Neural progenitor cell (in vitro differentiated cells): ENCODE data around the gene AFF3. TPM values are rescaled to one million over a fixed set of nuclear protein-coding genes. Genes with fewer than 3 reads are reported as not detected.

Experiments used
- DNase-seq: peaks from one replicate; pipeline ENCODE4 v3.0.0-alpha.2; 2016; ENCODE audit warnings: low spot score
- H2AFZ ChIP-seq: fragments of 200-600 bp; sonication (generic); replicated peaks from 2 replicates; pipeline ENCODE4 v1.6.1; 2016; ENCODE audit warnings: antibody characterized with exemption
- H3F3A ChIP-seq: fragments of 200-600 bp; sonication (generic); 2 replicates; pipeline ENCODE4 v1.6.1; 2016; ENCODE audit warnings: antibody characterized with exemption, low read depth
- H3K27ac ChIP-seq: fragments of 200-600 bp; sonication (generic); 2 replicates; pipeline ENCODE4 v1.5.1; 2016; ENCODE audit warnings: mild to moderate bottlenecking
- H3K27me3 ChIP-seq: fragments of 200-600 bp; sonication (generic); 2 replicates; pipeline ENCODE4 v1.6.1; 2016; ENCODE audit warnings: mild to moderate bottlenecking, moderate library complexity
- H3K36me3 ChIP-seq: fragments of 200-600 bp; sonication (generic); 2 replicates; pipeline ENCODE4 v1.5.1; 2016
- H3K4me1 ChIP-seq: fragments of 200-600 bp; sonication (generic); 2 replicates; pipeline ENCODE4 v1.6.1; 2016; ENCODE audit warnings: mixed run types
- H3K4me2 ChIP-seq: fragments of 200-600 bp; sonication (generic); 2 replicates; pipeline ENCODE4 v1.6.1; 2016
- H3K4me3 ChIP-seq: fragments of 200-600 bp; sonication (generic); 2 replicates; pipeline ENCODE4 v1.5.1; 2016
- H3K79me2 ChIP-seq: fragments of 200-600 bp; sonication (generic); 2 replicates; pipeline ENCODE4 v1.6.1; 2016; ENCODE audit warnings: low read depth
- H3K9ac ChIP-seq: fragments of 200-600 bp; sonication (generic); 2 replicates; pipeline ENCODE4 v1.6.1; 2016
- H3K9me3 ChIP-seq: fragments of 200-600 bp; sonication (generic); 2 replicates; pipeline ENCODE4 v1.5.1; 2016; ENCODE audit warnings: low read depth
- H4K20me1 ChIP-seq: fragments of 200-600 bp; sonication (generic); 2 replicates; pipeline ENCODE4 v1.6.1; 2016; ENCODE audit warnings: low read depth
- H3K27ac Mint-ChIP-seq: 3 replicates; pipeline ENCODE4 v1.8.0; 2021; ENCODE audit warnings: mixed read lengths
- H3K27me3 Mint-ChIP-seq: 2 replicates; pipeline ENCODE4 v1.8.0; 2022; ENCODE audit warnings: low read depth, mild to moderate bottlenecking, inconsistent platforms, moderate library complexity, mixed read lengths; ENCODE audit not compliant: insufficient read depth
- H3K36me3 Mint-ChIP-seq: 3 replicates; pipeline ENCODE4 v1.8.0; 2021; ENCODE audit warnings: mixed read lengths
- H3K4me1 Mint-ChIP-seq: 3 replicates; pipeline ENCODE4 v1.8.0; 2021; ENCODE audit warnings: mixed read lengths
- H3K4me3 Mint-ChIP-seq: 3 replicates; pipeline ENCODE4 v1.8.0; 2021; ENCODE audit warnings: mild to moderate bottlenecking, moderate library complexity, mixed read lengths
- H3K9me3 Mint-ChIP-seq: 3 replicates; pipeline ENCODE4 v1.8.0; 2020; ENCODE audit warnings: mixed read lengths
- CTCF ChIP-seq: fragments of 200-600 bp; sonication (generic); IDR thresholded peaks from 2 replicates; pipeline ENCODE4 v1.5.1; 2017; ENCODE audit warnings: antibody characterized with exemption, mild to moderate bottlenecking
- EZH2 ChIP-seq: fragments of 200-600 bp; sonication (generic); IDR thresholded peaks from 2 replicates; pipeline ENCODE4 v1.6.1; 2017; ENCODE audit warnings: antibody characterized with exemption, mild to moderate bottlenecking, moderate library complexity
- EZH2phosphoT487 ChIP-seq: fragments of 200-600 bp; sonication (generic); IDR thresholded peaks from 2 replicates; pipeline ENCODE4 v1.6.1; 2017; ENCODE audit warnings: antibody characterized with exemption
- total RNA-seq: library from RNA; depleted of rRNA; stranded (reverse); fragments of >200 nt; gene quantifications from 2 replicates; pipeline ENCODE4 v1.2.3, GENCODE V29; 2015; ENCODE audit warnings: low replicate concordance

Gene AFF3
- total RNA-seq, 1 donor from 2014 or later: 0.26 TPM

GRCh38 chr2:99562516-99562915, 579.9 kb downstream of the AFF3 start:
- peaks cover 7% of the 10 kb centered on the region for H3K27me3 Mint-ChIP-seq
- Histone ChIP-seq H3K9me3 (no peaks in the 10 kb centered on the region), H3K9ac (no peak overlapping the region), H3K4me1 (peaks cover 9% of the 10 kb centered on the region), H3K4me2 (no peak overlapping the region), H3F3A (no peaks in the 10 kb centered on the region), H3K79me2 (no peaks in the 10 kb centered on the region), H4K20me1 (no peaks in the 10 kb centered on the region), H3K4me3 (no peak overlapping the region), H3K27me3 (peaks cover 15% of the 10 kb centered on the region), H3K27ac (no peak overlapping the region), H3K36me3 (no peaks in the 10 kb centered on the region), H2AFZ (no peak overlapping the region)
- no peak for DNase-seq
- TF ChIP-seq CTCF (no peak), EZH2 (no peak), EZH2phosphoT487 (no peak)
- peaks cover 2% of the 10 kb centered on the region for H3K36me3 Mint-ChIP-seq
- no peaks in the 10 kb centered on the region for H3K9me3 Mint-ChIP-seq
- peaks cover 34% of the 10 kb centered on the region for H3K4me1 Mint-ChIP-seq
- peak overlapping the region; percentile 55 for H3K27ac Mint-ChIP-seq
- H3K4me3 Mint-ChIP-seq: no peak overlapping the region

- TF ChIP-seq EZH2 (no peak), CTCF (no peak), EZH2phosphoT487 (no peak)
- no peak for DNase-seq
- Mint-ChIP-seq H3K27ac (no peak overlapping the region), H3K27me3 (peaks cover 7% of the 10 kb centered on the region), H3K4me3 (no peak overlapping the region), H3K9me3 (no peaks in the 10 kb centered on the region), H3K4me1 (peaks cover 34% of the 10 kb centered on the region), H3K36me3 (peaks cover 2% of the 10 kb centered on the region)
- Histone ChIP-seq H4K20me1 (no peaks in the 10 kb centered on the region), H2AFZ (no peak overlapping the region), H3K36me3 (no peaks in the 10 kb centered on the region), H3K4me2 (no peak overlapping the region), H3K4me1 (peaks cover 9% of the 10 kb centered on the region), H3K79me2 (no peaks in the 10 kb centered on the region), H3F3A (no peaks in the 10 kb centered on the region), H3K4me3 (no peak overlapping the region), H3K27me3 (peaks cover 15% of the 10 kb centered on the region), H3K27ac (no peak overlapping the region), H3K9me3 (no peaks in the 10 kb centered on the region), H3K9ac (no peak overlapping the region)
Measured at GRCh38 chr2:99561804-99562203, 580.6 kb downstream of the AFF3 start.

- Histone ChIP-seq H4K20me1 (no peaks in the 10 kb centered on the region), H3K27me3 (peaks cover 35% of the 10 kb centered on the region), H3K4me1 (no peaks in the 10 kb centered on the region), H3K36me3 (no peaks in the 10 kb centered on the region), H3K4me2 (no peak overlapping the region), H3K79me2 (no peaks in the 10 kb centered on the region), H3K9ac (no peak overlapping the region), H3K27ac (no peak overlapping the region), H3F3A (no peaks in the 10 kb centered on the region), H3K4me3 (no peak overlapping the region), H2AFZ (no peak overlapping the region), H3K9me3 (no peaks in the 10 kb centered on the region)
- Mint-ChIP-seq H3K27ac (no peak overlapping the region), H3K9me3 (no peaks in the 10 kb centered on the region), H3K4me3 (no peak overlapping the region), H3K4me1 (peaks cover 13% of the 10 kb centered on the region), H3K36me3 (peaks cover 2% of the 10 kb centered on the region), H3K27me3 (peaks cover 4% of the 10 kb centered on the region)
- no peak for TF ChIP-seq EZH2phosphoT487
- TF ChIP-seq CTCF: peak; percentile 98
- TF ChIP-seq EZH2: no peak
- peak; percentile 86 for DNase-seq
Measured at GRCh38 chr2:99559075-99559662, 583.2 kb downstream of the AFF3 start.
